GM12878 (cell line): ENCODE data around the gene TOX2. TPM values are rescaled to one million over a fixed set of nuclear protein-coding genes. Genes with fewer than 3 reads are reported as not detected.

Experiments
- ATAC-seq: fragments of 200-7000 bp; cut with Tn5 transposase; 3 replicates; pipeline ENCODE4 v1.9.1; 2020; ENCODE audit warnings: mild to moderate bottlenecking, moderate library complexity
- BruUV-seq: library from RNA; stranded (reverse); fragments of 400-500 nt; replicated peaks from 2 replicates; lab custom pipeline; 2021; lab: Mats Ljungman, UMichigan
- CTCF ChIA-PET: fragments of 300-600 bp; sonication (Branson Sonifier 250); formaldehyde crosslinking; extraction: SDS; loops from one replicate; lab custom pipeline; 2021; ENCODE audit warnings: inconsistent platforms; lab: Yijun Ruan, JAX
- POLR2A ChIA-PET: fragments of 350-600 bp; formaldehyde crosslinking; extraction: SDS; loops from one replicate; lab custom pipeline; 2021; ENCODE audit warnings: inconsistent platforms; lab: Charles Lee
- RAD21 ChIA-PET: fragments of 300-600 bp; sonication (Branson Sonifier 250); formaldehyde crosslinking; loops from one replicate; lab custom pipeline; 2023; ENCODE audit warnings: antibody characterized with exemption; ENCODE audit not compliant: unreplicated experiment; lab: Charles Lee
- SMC1A ChIA-PET: fragments of 300-600 bp; sonication (Branson Sonifier 250); formaldehyde crosslinking; loops from one replicate; lab custom pipeline; 2023; ENCODE audit not compliant: unreplicated experiment, uncharacterized antibody; lab: Charles Lee
- DNase-seq: peaks from one replicate; pipeline ENCODE4 v3.0.0-alpha.2; 2011; ENCODE audit warnings: low read depth, low spot score
- FAIRE-seq: peaks from 3 replicates; lab custom pipeline; 2011; peaks lifted over from hg19 to GRCh38; lab: Jason Lieb, UNC
- H2AFZ ChIP-seq: 2 replicates; pipeline ENCODE4 v1.6.0; 2011; ENCODE audit warnings: low read depth, low read length, control low read depth; ENCODE audit not compliant: control insufficient read depth
- H3K27ac ChIP-seq: 2 replicates; pipeline ENCODE4 v1.5.1; 2011; ENCODE audit warnings: control low read depth; ENCODE audit not compliant: control insufficient read depth, insufficient read depth
- H3K27me3 ChIP-seq, 2 experiments: replicated peaks in 1 of 2; 2 replicates each; pipeline versions ENCODE4 v1.6.0 to v1.6.1; 2011; ENCODE audit warnings: low read length in 1 of 2; ENCODE audit not compliant: control insufficient read depth in 2 of 2, insufficient read depth in 2 of 2
- H3K36me3 ChIP-seq, 2 experiments: 2 replicates each; pipeline ENCODE4 v1.5.1; 2011; ENCODE audit warnings: low read length in 1 of 2; ENCODE audit not compliant: control insufficient read depth in 2 of 2, insufficient read depth in 2 of 2
- H3K4me1 ChIP-seq: 2 replicates; pipeline ENCODE4 v1.6.1; 2011; ENCODE audit warnings: mild to moderate bottlenecking, low read length, moderate library complexity, mixed read lengths; ENCODE audit not compliant: control insufficient read depth, insufficient read depth
- H3K4me2 ChIP-seq: 2 replicates; pipeline ENCODE4 v1.6.0; 2011; ENCODE audit warnings: control low read depth; ENCODE audit not compliant: control insufficient read depth, insufficient read depth
- H3K4me3 ChIP-seq: fragments of 200-600 bp; sonication (generic); 2 replicates; pipeline ENCODE4 v1.5.1; 2016
- H3K79me2 ChIP-seq: 2 replicates; pipeline ENCODE4 v1.6.0; 2011; ENCODE audit warnings: low read length; ENCODE audit not compliant: control insufficient read depth, insufficient read depth
- H3K9ac ChIP-seq: 2 replicates; pipeline ENCODE4 v1.8.0; 2011; ENCODE audit warnings: low read length, control low read depth, mixed read lengths; ENCODE audit not compliant: control insufficient read depth, insufficient read depth
- H3K9me3 ChIP-seq: replicated peaks from 3 replicates; pipeline ENCODE4 v1.5.1; 2011; ENCODE audit warnings: mild to moderate bottlenecking, low read length; ENCODE audit not compliant: control insufficient read depth, insufficient read depth
- H4K20me1 ChIP-seq: 2 replicates; pipeline ENCODE4 v1.6.0; 2011; ENCODE audit not compliant: control insufficient read depth, insufficient read depth
- GABPA ChIP-seq: IDR thresholded peaks from 2 replicates; pipeline ENCODE4 v1.6.1; 2014; ENCODE audit warnings: antibody characterized with exemption, low read depth, mild to moderate bottlenecking, inconsistent platforms
- NFIC ChIP-seq: IDR thresholded peaks from 2 replicates; pipeline ENCODE4 v1.6.1; 2012; ENCODE audit warnings: low read depth, mild to moderate bottlenecking, inconsistent platforms, low read length, moderate library complexity
- NFYB ChIP-seq: IDR thresholded peaks from 2 replicates; pipeline ENCODE4 v1.6.1; 2011; ENCODE audit warnings: low read depth, mild to moderate bottlenecking, low read length, improper control_type of control experiment, moderate library complexity; ENCODE audit not compliant: insufficient read depth
- USF1 ChIP-seq: IDR thresholded peaks from 2 replicates; pipeline ENCODE4 v1.6.1; 2011; ENCODE audit warnings: borderline replicate concordance, low read depth, mild to moderate bottlenecking, moderate library complexity, mixed read lengths, low read length; ENCODE audit not compliant: insufficient read depth; ENCODE audit errors: extremely low read length
- WGBS: methylation state at CpG from one replicate; pipeline ENCODE4 v1.1.6; 2016; ENCODE audit warnings: low lambda C conversion rate; ENCODE audit not compliant: insufficient replicate concordance, insufficient coverage; ENCODE audit errors: missing lambda C conversion rate; 5-methylcytosine and 5-hydroxymethylcytosine counted together
- in situ Hi-C: fragments of 300-500 bp; cut with MboI; formaldehyde crosslinking; loops from 9 replicates; pipeline ENCODE4 v1.14.3; 2018; ENCODE audit warnings: mixed read lengths
- intact Hi-C: fragments of 100-400 bp; cut with micrococcal nuclease; formaldehyde crosslinking; loops from one replicate; pipeline ENCODE4 v1.14.2; 2022; ENCODE audit not compliant: unreplicated experiment
- polyA plus RNA-seq, 11 experiments: library from polyadenylated mRNA; depleted of rRNA in 4 of 11; unstranded in 6 of 11; stranded (reverse) in 5 of 11; fragments of >200 nt; fragmentation: Nextera tagmentation in 4 of 11; fragmentation: Illumina TruSeq in 1 of 11; extraction: Ambion mirVana in 4 of 11; extraction: Trizol in 1 of 11; gene quantifications; 1 replicate in 1 of 11; 2 replicates in 10 of 11; pipeline versions ENCODE4 v1.2.1 to v1.2.3, GENCODE V29; 2011 to 2016; ENCODE audit warnings: inconsistent platforms in 2 of 11, missing spikeins in 2 of 11, low read depth in 1 of 11
- total RNA-seq, 4 experiments: library from RNA; depleted of rRNA in 3 of 4; stranded (reverse); fragments of >200 nt in 3 of 4; fragmentation: Illumina TruSeq in 1 of 4; extraction: Trizol in 1 of 4; gene quantifications; 2 replicates each; pipeline versions ENCODE4 v1.2.1 to v1.2.3, GENCODE V29; 2013 to 2021

TOX2 gene
- total and polyA plus RNA-seq, 10 of the 15 experiments (the other 5 are each of a cell fraction or from before 2014, with no cell fraction given) = 2.6 to 40.5 (median 7.9) TPM

GRCh38 chr20:43934833-43935232, 20.2 kb downstream of the TOX2 start:
- DNase-seq (no peak), ATAC-seq (no peak), FAIRE-seq (no peak)
- Histone ChIP-seq H3K79me2 (no peaks in the 10 kb centered on the region), H3K27ac (no peak overlapping the region), H3K9me3 (no peaks in the 10 kb centered on the region), H3K36me3 (no peaks in the 10 kb centered on the region), H4K20me1 (no peaks in the 10 kb centered on the region), H3K4me3 (no peak overlapping the region), H2AFZ (no peak overlapping the region), H3K4me2 (no peak overlapping the region), H3K27me3 (no peaks in the 10 kb centered on the region), H3K9ac (no peak overlapping the region), H3K4me1 (0 out of 2 replicates have a peak, but pooled peaks cover 2% of the 10 kb centered on the region)
- in situ Hi-C loops = no loop called here
- SMC1A ChIA-PET = interaction anchor here (1.3 to 11.0 kb wide), 5 partner anchors 10 to 183 kb away, joined by 3 to 110 read pairs (median 4); no protein-coding TSS in a partner anchor
- BruUV-seq = no TSS peak
- TF ChIP-seq NFIC (no peak), GABPA (no peak), NFYB (no peak)
- intact Hi-C loops = no loop called here
- RAD21 ChIA-PET = no interaction called here
- CTCF ChIA-PET = interaction anchor here (1.2 to 8.7 kb wide), 3 partner anchors 10 to 184 kb away, joined by 3 to 69 read pairs (median 6); no protein-coding TSS in a partner anchor
- 98% methylated on average over 3 of the region's 3 CpGs for WGBS
- POLR2A ChIA-PET = interaction anchor here (0.5 to 0.9 kb wide), 3 partner anchors 17 to 29 kb away, joined by 3 to 4 read pairs (median 4); no protein-coding TSS in a partner anchor

DNA sequence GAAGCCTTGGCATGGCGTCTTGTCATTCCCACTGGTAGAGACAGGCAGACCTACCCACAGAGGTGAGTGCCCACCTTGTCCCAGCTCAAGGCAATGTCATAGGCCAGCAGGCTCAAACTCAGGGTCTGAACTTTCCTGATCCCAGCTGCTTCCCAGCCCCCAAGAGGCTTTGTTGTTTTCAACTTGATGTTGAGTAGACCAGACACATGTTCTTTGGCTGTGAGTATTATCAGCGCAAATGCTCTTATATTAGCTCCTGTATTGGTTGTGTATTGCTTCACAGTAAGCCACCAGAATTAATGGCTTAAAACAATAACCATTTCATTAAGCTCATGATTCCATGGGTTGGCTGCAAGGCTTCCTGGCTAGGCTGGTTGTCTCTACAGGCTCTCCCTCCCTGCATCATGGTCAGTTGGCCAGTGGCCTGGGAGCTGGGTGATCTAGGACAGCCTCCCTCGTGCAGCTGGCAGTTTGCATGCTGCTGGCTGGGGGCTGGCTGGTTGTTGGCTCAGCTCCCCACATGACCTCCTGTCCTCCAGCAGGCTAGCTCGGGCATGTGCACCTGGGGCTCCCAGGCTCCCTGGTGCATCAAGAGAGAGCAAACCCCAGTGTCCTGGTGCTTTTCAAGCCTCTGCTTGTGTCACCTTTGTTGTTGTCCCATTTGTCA, 21.6 kb downstream of the TOX2 start:
- 0 out of 2 replicates have a peak, but pooled peaks cover 2% of the 10 kb centered on the region for H3K4me1 ChIP-seq
- no peaks in the 10 kb centered on the region for H3K79me2 ChIP-seq
- H4K20me1 ChIP-seq = no peaks in the 10 kb centered on the region
- intact Hi-C loops = no loop called here
- SMC1A ChIA-PET = interaction anchor here (0.6 to 11.0 kb wide), 12 partner anchors 8 to 262 kb away, joined by 3 to 110 read pairs (median 4); no protein-coding TSS in a partner anchor
- FAIRE-seq (no peak), DNase-seq (no peak), ATAC-seq (no peak; the same call in 2 of the 3 replicates)
- RAD21 ChIA-PET = interaction anchor here (1.0 to 1.7 kb wide), 3 partner anchors 18 to 97 kb away, joined by 3 read pairs; no protein-coding TSS in a partner anchor
- no peak for TF ChIP-seq USF1
- no peaks in the 10 kb centered on the region for H3K9me3 ChIP-seq
- H3K4me2 ChIP-seq = no peak overlapping the region
- in situ Hi-C loops = no loop called here
- H3K27me3 ChIP-seq = no peaks in the 10 kb centered on the region
- CTCF ChIA-PET = interaction anchor here (1.0 to 8.7 kb wide), 6 partner anchors 11 to 237 kb away, joined by 3 to 69 read pairs (median 4); no protein-coding TSS in a partner anchor
- H3K9ac ChIP-seq = no peak overlapping the region
- no peak overlapping the region for H3K27ac ChIP-seq
- POLR2A ChIA-PET = interaction anchor here (0.7 to 1.6 kb wide), 6 partner anchors 10 to 256 kb away, joined by 3 to 6 read pairs (median 5); no protein-coding TSS in a partner anchor
- H2AFZ ChIP-seq = no peak overlapping the region
- H3K36me3 ChIP-seq = no peaks in the 10 kb centered on the region
- no TSS peak for BruUV-seq
- 78% methylated on average over 4 of the region's 4 CpGs for WGBS
- H3K4me3 ChIP-seq = no peak overlapping the region
